Vagina (tissue), 2 donors: ENCODE data around the gene NDUFB8.
"Not testable (repeated sequence)": the region's sequence is repeated elsewhere in the genome, so short reads cannot be mapped to it uniquely, and the experiment has no call there.

ENCODE experiments used
- POLR2A ChIP-seq, 2 donors: fragments of 450-650 bp; IDR thresholded peaks; one replicate each; pipeline ENCODE4 v1.6.1; 2017; ENCODE audit warnings: antibody characterized with exemption in 2 of 2, mild to moderate bottlenecking in 2 of 2, moderate library complexity in 2 of 2
- TF ChIP-seq, protein P1 (sequence below), 3 experiments: fragments of 450-650 bp in 2 of 3; fragments of 200-600 bp in 1 of 3; sonication (generic) in 1 of 3; IDR thresholded peaks; one replicate each; pipeline ENCODE4 v1.5.1; 2017 to 2019; ENCODE audit warnings: antibody characterized with exemption in 3 of 3, mild to moderate bottlenecking in 2 of 3, moderate library complexity in 2 of 3

DNA sequence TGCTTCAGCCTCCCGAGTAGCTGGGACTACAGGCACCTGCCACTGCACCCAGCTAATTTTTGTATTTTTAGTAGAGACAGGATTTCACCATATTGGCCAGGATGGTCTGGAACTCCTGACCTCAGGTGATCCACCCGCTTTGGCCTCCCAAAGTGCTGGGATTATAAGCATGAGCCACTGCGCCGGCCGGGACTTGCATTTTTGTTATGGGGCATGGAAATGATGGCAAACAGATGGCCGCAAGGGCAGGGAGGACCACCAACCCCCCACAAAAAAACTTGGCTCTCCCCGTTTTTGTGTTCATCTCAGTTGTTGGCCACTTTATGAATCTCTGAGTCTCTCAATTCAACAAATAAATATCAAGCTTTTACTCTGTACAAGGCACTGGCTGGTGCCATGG lies 45.5 kb upstream of the NDUFB8 start:
- TF ChIP-seq, protein P1, sequence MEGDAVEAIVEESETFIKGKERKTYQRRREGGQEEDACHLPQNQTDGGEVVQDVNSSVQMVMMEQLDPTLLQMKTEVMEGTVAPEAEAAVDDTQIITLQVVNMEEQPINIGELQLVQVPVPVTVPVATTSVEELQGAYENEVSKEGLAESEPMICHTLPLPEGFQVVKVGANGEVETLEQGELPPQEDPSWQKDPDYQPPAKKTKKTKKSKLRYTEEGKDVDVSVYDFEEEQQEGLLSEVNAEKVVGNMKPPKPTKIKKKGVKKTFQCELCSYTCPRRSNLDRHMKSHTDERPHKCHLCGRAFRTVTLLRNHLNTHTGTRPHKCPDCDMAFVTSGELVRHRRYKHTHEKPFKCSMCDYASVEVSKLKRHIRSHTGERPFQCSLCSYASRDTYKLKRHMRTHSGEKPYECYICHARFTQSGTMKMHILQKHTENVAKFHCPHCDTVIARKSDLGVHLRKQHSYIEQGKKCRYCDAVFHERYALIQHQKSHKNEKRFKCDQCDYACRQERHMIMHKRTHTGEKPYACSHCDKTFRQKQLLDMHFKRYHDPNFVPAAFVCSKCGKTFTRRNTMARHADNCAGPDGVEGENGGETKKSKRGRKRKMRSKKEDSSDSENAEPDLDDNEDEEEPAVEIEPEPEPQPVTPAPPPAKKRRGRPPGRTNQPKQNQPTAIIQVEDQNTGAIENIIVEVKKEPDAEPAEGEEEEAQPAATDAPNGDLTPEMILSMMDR (IDR thresholded peaks at IDR 0.05): not testable (repeated sequence)
- TF ChIP-seq POLR2A (IDR thresholded peaks at IDR 0.05): not testable (repeated sequence)
